Activated CD4-positive, alpha-beta memory T cell treated with anti-CD3 and anti-CD28 coated beads, Interleukin-2, amount 10 ng/mL, durations not matched to agents 7 days and 5 days (primary cell): ENCODE measurements around the gene FLVCR2. TPM values are rescaled to one million over a fixed set of nuclear protein-coding genes. Genes with fewer than 3 reads are reported as not detected.

Experiments
- CTCF ChIA-PET: fragments of 350-600 bp; sonication (Branson Sonifier 250); formaldehyde crosslinking; loops from one replicate; lab custom pipeline; 2021; ENCODE audit warnings: antibody characterized with exemption, inconsistent platforms; lab: Charles Lee
- POLR2A ChIA-PET: fragments of 350-600 bp; sonication (Branson Sonifier 250); formaldehyde crosslinking; loops from one replicate; lab custom pipeline; 2021; ENCODE audit warnings: antibody characterized with exemption; lab: Charles Lee
- DNase-seq: peaks from one replicate; pipeline ENCODE4 v3.0.0-alpha.2; 2020
- H3K27ac Mint-ChIP-seq: one replicate; pipeline ENCODE4 v1.8.0; 2021; ENCODE audit warnings: mild to moderate bottlenecking, mixed read lengths
- H3K27me3 Mint-ChIP-seq: one replicate; pipeline ENCODE4 v1.8.0; 2021; ENCODE audit warnings: mixed read lengths
- H3K36me3 Mint-ChIP-seq: one replicate; pipeline ENCODE4 v1.8.0; 2021; ENCODE audit warnings: low read depth, mixed read lengths
- H3K4me1 Mint-ChIP-seq: one replicate; pipeline ENCODE4 v1.8.0; 2021; ENCODE audit warnings: mixed read lengths
- H3K4me3 Mint-ChIP-seq: one replicate; pipeline ENCODE4 v1.8.0; 2021; ENCODE audit warnings: mild to moderate bottlenecking, mixed read lengths
- H3K9me3 Mint-ChIP-seq: one replicate; pipeline ENCODE4 v1.8.0; 2021; ENCODE audit warnings: mixed read lengths
- total RNA-seq, 2 experiments: library from RNA; stranded (reverse); gene quantifications; one replicate each; pipeline ENCODE4 v1.2.3, GENCODE V29; 2021

FLVCR2 gene, protein sequence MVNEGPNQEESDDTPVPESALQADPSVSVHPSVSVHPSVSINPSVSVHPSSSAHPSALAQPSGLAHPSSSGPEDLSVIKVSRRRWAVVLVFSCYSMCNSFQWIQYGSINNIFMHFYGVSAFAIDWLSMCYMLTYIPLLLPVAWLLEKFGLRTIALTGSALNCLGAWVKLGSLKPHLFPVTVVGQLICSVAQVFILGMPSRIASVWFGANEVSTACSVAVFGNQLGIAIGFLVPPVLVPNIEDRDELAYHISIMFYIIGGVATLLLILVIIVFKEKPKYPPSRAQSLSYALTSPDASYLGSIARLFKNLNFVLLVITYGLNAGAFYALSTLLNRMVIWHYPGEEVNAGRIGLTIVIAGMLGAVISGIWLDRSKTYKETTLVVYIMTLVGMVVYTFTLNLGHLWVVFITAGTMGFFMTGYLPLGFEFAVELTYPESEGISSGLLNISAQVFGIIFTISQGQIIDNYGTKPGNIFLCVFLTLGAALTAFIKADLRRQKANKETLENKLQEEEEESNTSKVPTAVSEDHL
- 1 to 10 TPM; 1.3 to 3.0 TPM for total RNA-seq

DNA sequence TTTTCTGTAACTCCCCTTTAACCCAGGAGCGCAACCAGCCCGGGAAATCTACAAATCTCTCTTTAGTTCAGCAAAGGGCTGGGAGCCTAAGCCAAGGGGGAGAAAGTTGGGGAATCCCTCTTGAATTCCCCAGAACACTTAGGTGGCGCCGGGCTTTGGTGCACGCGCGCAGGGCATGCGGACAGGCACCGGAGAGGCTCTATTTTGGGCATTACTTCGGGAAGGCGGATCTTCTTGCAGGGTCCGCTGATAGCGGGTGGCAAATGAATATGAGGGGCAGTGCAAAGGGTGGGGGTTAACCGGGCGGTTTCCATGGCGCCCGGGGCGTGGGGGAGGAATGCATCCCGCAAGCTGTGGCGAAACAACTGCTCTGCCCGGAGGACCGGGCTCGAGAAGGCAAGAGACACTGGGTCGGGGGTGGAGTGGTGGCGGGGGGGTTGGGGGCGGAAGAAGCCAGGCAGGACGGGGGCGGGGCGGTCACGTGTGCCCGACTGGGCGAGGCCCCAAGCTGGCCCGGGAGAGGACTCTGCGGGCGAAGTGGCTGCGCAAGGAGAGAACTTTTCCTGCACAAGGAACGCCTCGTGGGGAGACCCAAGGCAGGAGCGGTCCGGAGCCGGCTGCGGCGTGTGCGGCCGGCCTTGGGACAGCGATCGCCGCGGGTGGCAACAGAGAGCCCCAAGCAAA, at the start of gene FLVCR2:
FLVCR2 (plus strand) TSS at position 519 of the 684 bp plus-strand sequence. CDS start 353 bp downstream, outside the sequence.
- CTCF ChIA-PET, result interaction anchor here (0.6 to 9.2 kb wide), 25 partner anchors 10 to 404 kb away, joined by 3 to 185 read pairs (median 5); partner anchors contain the start of genes BATF, ERG28, TGFB3 and TTLL5
- DNase-seq, result peak; percentile 58
- H3K4me1 Mint-ChIP-seq, result peaks cover 22% of the 10 kb centered on the region
- H3K36me3 Mint-ChIP-seq, result no peaks in the 10 kb centered on the region
- POLR2A ChIA-PET, result interaction anchor here (1.1 to 2.1 kb wide), 4 partner anchors 11 to 83 kb away, joined by 3 to 7 read pairs (median 5); partner anchors contain the start of genes ERG28 and TTLL5
- peak within 1 kb of the TSS; percentile 81 for H3K4me3 Mint-ChIP-seq
- no peaks in the 10 kb centered on the region for H3K9me3 Mint-ChIP-seq
- no peaks in the 10 kb centered on the region for H3K27me3 Mint-ChIP-seq
- H3K27ac Mint-ChIP-seq, result peak within 1 kb of the TSS; percentile 13

DNA sequence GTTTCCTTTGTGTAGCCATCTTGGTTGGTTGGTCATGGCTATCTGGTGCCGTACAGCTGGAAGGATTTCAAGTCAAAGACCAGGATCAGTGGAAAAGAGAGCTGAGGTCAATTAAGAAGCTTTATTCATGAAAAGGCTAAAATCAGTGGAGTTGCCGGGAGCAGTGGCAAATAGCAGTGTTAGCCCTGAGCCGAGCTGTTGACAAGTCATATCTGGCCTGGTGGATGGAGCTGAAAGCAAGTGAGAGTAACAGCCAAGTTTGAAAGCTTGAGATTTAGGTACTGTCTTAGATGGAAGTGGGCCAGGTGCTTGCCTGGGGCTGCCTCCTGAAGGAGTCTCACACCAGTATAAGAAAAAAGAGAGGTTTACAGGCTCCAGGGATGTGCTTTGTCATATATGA, 47.2 kb upstream of the FLVCR2 start:
- Mint-ChIP-seq H3K36me3 (peaks cover 82% of the 10 kb centered on the region), H3K27me3 (no peaks in the 10 kb centered on the region), H3K4me3 (no peak overlapping the region), H3K4me1 (peaks cover 75% of the 10 kb centered on the region), H3K9me3 (no peaks in the 10 kb centered on the region), H3K27ac (peak overlapping the region; percentile 26)
- no peak for DNase-seq
- ChIA-PET POLR2A (interaction anchor here (1.0 to 12.2 kb wide), 3 partner anchors 8 to 16 kb away, joined by 3 to 172 read pairs (median 35); partner anchors contain the start of gene BATF), CTCF (interaction anchor here (0.7 to 1.4 kb wide), 2 partner anchors 12 to 30 kb away, joined by 3 read pairs; no protein-coding TSS in a partner anchor)

DNA sequence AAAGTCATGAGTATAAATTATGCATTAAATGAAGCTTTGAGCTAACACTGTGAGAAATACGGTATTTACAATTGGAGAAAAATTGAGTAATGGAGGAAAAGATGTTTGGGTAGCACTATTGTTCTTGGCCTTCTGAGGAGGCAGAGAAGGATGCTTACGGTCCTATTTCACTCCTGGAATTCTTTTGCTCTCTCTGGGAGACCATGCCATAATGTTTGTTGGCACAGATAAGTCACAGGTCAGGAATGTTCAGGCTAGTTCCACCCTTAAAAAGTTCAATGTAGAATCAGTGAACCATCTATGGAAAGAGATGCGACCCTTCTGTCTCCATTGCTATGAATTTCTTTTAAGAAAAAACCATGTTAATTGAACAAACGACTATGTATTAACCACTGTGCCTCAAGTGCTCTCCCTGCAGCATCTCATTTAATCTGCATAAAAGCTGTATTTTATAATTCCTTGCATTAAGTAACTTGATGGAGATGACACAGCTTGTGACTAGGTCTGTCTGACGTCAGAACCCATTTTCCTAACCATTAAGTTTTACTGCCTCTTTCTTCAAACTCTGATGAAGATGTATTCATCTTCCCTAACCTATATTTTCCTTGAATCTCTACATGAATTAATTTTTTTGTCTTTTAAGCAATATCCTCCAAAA, 46.6 kb upstream of the FLVCR2 start:
- no peak for DNase-seq
- peak overlapping the region; percentile 26 for H3K27ac Mint-ChIP-seq
- ChIA-PET CTCF (interaction anchor here (0.7 to 1.4 kb wide), 2 partner anchors 13 to 30 kb away, joined by 3 read pairs; no protein-coding TSS in a partner anchor), POLR2A (interaction anchor here (5.4 to 12.2 kb wide), 2 partner anchors 9 kb away, joined by 35 to 172 read pairs; partner anchors contain the start of gene BATF)
- H3K36me3 Mint-ChIP-seq, result peaks cover 79% of the 10 kb centered on the region
- H3K4me1 Mint-ChIP-seq, result peaks cover 72% of the 10 kb centered on the region
- H3K4me3 Mint-ChIP-seq, result no peak overlapping the region
- H3K9me3 Mint-ChIP-seq, result no peaks in the 10 kb centered on the region
- H3K27me3 Mint-ChIP-seq, result no peaks in the 10 kb centered on the region

DNA sequence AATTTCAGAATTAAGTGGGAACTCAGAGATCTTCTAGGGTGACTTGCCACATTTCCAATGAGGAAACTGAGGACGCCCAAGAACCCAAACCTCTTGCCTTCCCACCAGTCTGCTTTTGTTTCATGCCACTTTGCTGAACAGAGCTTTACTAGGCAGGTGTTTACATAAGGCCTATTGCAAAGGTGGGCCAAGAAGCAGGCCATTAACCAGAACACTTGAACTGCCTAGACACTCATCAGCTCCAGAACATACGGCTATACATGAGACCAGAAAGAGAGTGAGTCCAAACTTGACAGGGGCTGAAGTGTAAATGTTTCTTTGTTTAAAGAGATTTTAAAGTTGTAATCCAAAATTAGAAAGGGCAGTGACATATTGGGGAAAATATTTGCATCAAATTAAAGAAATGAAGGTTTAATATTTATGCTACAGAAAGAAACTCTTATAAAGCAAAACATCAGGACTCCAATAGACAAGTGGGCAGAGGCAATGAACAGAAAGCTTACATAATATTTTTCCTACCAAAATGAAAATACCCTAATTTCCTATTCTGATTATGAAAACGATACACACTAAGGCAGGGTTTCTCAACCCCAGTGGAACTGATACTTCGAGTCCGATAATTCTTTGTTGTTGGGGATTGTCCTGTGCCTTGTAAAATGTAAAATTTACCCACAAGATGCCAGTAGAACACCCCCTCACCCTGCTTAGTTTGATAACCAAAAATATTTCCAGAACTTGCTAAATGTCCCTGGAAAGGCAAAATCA, 44.4 kb upstream of the FLVCR2 start:
- H3K27me3 Mint-ChIP-seq, result no peaks in the 10 kb centered on the region
- peaks cover 69% of the 10 kb centered on the region for H3K4me1 Mint-ChIP-seq
- H3K9me3 Mint-ChIP-seq, result no peaks in the 10 kb centered on the region
- ChIA-PET POLR2A (interaction anchor here (1.3 to 5.4 kb wide), 4 partner anchors 11 to 407 kb away, joined by 3 to 35 read pairs (median 4); partner anchors contain the start of genes BATF and NEK9), CTCF (interaction anchor here (0.8 to 1.2 kb wide), 2 partner anchors 9 to 15 kb away, joined by 3 to 8 read pairs; no protein-coding TSS in a partner anchor)
- H3K27ac Mint-ChIP-seq, result peak overlapping the region; percentile 60
- H3K36me3 Mint-ChIP-seq, result peaks cover 71% of the 10 kb centered on the region
- no peak overlapping the region for H3K4me3 Mint-ChIP-seq
- DNase-seq, result no peak

DNA sequence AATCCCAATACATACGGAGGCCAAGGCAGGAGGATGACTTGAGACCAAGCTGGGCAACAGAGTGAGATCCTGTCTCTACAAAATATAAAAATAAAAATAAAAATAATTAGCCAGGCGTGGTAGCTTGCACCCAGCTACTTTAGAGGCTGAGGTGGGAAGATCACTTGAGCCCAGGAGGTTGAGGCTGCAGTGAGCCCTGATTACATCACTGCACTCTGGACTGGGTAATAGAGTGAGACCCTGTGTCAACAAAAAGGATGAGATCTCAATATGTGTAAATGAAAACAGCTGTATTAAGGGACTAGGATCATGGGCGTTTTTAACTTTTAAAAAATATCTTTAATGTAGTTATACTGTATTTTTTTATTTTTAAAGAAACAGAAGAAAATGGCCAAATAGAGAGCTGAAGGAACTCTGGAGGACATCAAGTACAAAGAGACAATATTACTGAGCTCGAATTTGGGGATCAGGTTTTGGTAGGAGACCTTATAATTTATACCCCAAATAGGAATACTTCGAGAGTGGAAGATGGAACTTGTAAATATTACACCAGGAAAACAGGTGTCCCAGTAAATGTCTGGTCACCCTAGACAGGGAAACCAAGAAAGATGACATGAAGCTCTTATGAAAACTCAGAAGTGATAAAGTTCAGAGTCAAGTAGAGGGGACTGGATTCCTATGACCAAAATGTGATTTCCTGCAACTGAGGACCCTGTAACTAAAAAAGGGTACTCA, 43.1 kb upstream of the FLVCR2 start:
- Mint-ChIP-seq H3K4me3 (no peak overlapping the region), H3K4me1 (peaks cover 76% of the 10 kb centered on the region), H3K27ac (peak overlapping the region; percentile 73), H3K27me3 (no peaks in the 10 kb centered on the region), H3K9me3 (no peaks in the 10 kb centered on the region), H3K36me3 (peaks cover 67% of the 10 kb centered on the region)
- DNase-seq, result no peak
- ChIA-PET POLR2A (interaction anchor here (0.7 to 5.4 kb wide), 5 partner anchors 9 to 47 kb away, joined by 3 to 35 read pairs (median 3); partner anchors contain the start of gene BATF), CTCF (interaction anchor here (1.0 to 1.7 kb wide), 5 partner anchors 8 to 46 kb away, joined by 3 to 6 read pairs (median 5); no protein-coding TSS in a partner anchor)

DNA sequence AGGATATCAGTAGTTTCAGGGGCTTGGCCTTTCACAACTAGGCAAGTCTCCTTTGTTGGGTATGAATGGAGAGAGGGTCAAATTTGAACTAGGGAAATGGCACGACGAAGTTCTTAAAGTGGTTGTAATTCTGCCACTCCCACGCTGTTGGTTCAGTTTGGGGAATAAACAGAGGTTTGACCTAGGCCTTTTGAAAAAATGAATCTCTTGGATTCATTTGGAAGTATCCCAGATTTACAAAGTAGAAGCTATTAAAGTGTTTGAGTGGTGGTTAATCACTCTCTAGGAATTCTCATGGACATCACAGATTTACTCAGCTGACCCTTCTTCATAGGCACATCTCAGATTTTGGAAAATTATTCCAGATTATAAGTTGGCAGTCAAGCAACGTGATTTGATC, 41.3 kb upstream of the FLVCR2 start:
- H3K9me3 Mint-ChIP-seq, result no peaks in the 10 kb centered on the region
- H3K36me3 Mint-ChIP-seq, result peaks cover 58% of the 10 kb centered on the region
- H3K27ac Mint-ChIP-seq, result peak overlapping the region; percentile 70
- DNase-seq, result no peak
- ChIA-PET CTCF (interaction anchor here (1.2 kb wide), 1 partner anchor 117 kb away, joined by 3 read pairs; no protein-coding TSS in a partner anchor), POLR2A (interaction anchor here (0.9 kb wide), 2 partner anchors 10 to 14 kb away, joined by 3 read pairs; no protein-coding TSS in a partner anchor)
- H3K27me3 Mint-ChIP-seq, result no peaks in the 10 kb centered on the region
- no peak overlapping the region for H3K4me3 Mint-ChIP-seq
- H3K4me1 Mint-ChIP-seq, result peaks cover 82% of the 10 kb centered on the region

DNA sequence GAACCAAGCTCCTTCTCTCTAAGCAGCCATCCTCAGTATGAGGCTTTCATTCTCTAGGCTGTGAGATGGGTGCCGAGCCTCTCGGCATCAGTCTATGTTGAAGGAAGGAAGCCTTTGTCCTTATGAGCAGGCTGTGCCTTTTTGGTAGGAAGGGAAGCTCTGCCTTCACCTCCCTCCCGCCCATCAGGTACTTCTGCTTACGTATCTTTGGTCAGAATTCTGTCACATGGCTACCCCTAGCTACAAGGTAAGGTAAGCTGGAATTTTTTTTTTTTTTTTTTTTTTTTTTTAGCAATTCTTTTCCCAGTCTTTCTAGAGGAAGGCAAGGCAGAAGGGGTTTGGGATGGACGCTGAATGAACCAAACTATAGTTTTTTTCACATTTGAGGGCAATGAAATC, 39.3 kb upstream of the FLVCR2 start:
- peak overlapping the region; percentile 19 for H3K4me3 Mint-ChIP-seq
- no peaks in the 10 kb centered on the region for H3K27me3 Mint-ChIP-seq
- ChIA-PET CTCF (interaction anchor here (0.7 to 5.5 kb wide), 7 partner anchors 11 to 50 kb away, joined by 3 to 41 read pairs (median 3); partner anchors contain the start of gene BATF), POLR2A (interaction anchor here (1.0 to 5.6 kb wide), 9 partner anchors 10 to 50 kb away, joined by 3 to 172 read pairs (median 4); partner anchors contain the start of gene BATF)
- H3K27ac Mint-ChIP-seq, result peak overlapping the region; percentile 99
- DNase-seq, result no peak
- H3K4me1 Mint-ChIP-seq, result peaks cover 81% of the 10 kb centered on the region
- peaks cover 40% of the 10 kb centered on the region for H3K36me3 Mint-ChIP-seq
- H3K9me3 Mint-ChIP-seq, result no peaks in the 10 kb centered on the region

DNA sequence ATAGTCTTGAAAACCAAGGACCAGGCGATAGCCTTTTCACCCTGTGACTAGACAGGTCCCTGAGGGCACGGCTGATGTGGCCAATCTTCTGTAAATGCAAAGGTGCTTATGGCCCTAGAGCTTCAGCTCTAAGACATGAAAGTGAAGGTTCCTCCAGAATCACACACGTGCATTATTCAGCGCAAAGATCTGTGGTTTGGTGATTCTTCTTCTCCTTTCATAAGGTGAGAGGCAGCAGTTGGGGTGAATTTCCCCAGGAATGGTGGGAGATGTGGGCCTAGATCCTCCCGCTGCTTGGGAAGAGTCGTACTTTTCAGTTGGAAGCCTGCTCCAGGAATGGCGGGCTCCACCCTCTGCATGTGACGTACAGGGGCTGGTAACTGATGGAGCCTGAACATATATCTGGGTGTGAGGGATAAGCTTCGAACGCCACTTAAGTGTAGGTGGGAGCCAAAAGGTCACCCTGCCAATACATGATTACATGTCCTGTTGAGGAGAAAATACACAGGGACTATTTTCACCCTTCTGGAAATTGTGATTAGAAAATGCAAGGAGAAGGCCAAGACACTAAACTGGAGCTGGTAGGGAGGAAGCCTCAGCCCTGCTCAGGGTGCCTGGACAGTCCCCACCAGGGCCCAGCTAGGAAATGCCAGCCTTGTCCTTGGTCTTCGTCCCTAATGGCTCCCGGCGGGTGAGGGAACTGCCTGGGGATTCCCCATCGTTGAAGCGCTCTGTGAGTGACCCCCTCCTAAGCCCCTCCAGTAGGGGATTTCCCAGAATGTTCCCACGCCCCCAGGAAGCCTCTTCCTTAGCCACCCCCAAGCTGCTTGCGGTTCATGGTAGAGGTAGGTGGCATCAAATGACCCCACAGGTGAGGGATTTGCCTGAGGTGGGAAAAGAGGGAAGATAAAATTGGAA, 38.6 kb upstream of the FLVCR2 start:
- ChIA-PET POLR2A (interaction anchor here (0.7 to 5.6 kb wide), 12 partner anchors 9 to 413 kb away, joined by 3 to 172 read pairs (median 4); partner anchors contain the start of genes BATF and NEK9), CTCF (interaction anchor here (0.7 to 5.5 kb wide), 7 partner anchors 12 to 51 kb away, joined by 3 to 41 read pairs (median 3); partner anchors contain the start of gene BATF)
- Mint-ChIP-seq H3K9me3 (no peaks in the 10 kb centered on the region), H3K27me3 (no peaks in the 10 kb centered on the region), H3K4me1 (peaks cover 82% of the 10 kb centered on the region), H3K4me3 (peak overlapping the region; percentile 19), H3K36me3 (peaks cover 41% of the 10 kb centered on the region), H3K27ac (peak overlapping the region; percentile 99)
- no peak for DNase-seq

DNA sequence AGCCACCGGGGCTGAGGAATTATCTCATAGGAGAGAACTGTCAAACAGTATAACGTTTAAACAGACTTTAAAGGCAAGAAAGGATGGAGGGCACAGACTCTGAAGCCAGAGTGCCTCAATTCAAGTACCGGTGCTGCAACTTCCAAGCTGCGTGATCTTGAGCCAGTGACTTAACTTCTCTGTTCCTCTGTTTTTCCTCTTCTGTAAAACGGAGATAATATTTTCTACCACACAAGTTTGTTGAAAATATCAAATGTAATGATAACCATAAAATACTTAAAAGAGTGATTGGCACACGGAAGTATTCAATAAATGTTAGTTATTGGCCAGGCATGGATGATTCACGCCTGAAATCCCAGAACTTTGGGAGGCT, 38.0 kb upstream of the FLVCR2 start:
- no peak overlapping the region for H3K4me3 Mint-ChIP-seq
- ChIA-PET POLR2A (interaction anchor here (0.7 to 5.6 kb wide), 9 partner anchors 9 to 414 kb away, joined by 3 to 172 read pairs (median 3); partner anchors contain the start of genes BATF and NEK9), CTCF (interaction anchor here (1.0 to 5.5 kb wide), 5 partner anchors 12 to 51 kb away, joined by 3 to 41 read pairs (median 6); partner anchors contain the start of gene BATF)
- peak overlapping the region; percentile 99 for H3K27ac Mint-ChIP-seq
- no peaks in the 10 kb centered on the region for H3K27me3 Mint-ChIP-seq
- no peak for DNase-seq
- H3K4me1 Mint-ChIP-seq, result peaks cover 81% of the 10 kb centered on the region
- no peaks in the 10 kb centered on the region for H3K9me3 Mint-ChIP-seq
- peaks cover 37% of the 10 kb centered on the region for H3K36me3 Mint-ChIP-seq
